GM04504 (cell line): ENCODE data around the gene DMGDH.
A peak's percentile ranks its signal among the peaks of the same experiment; 100 is the strongest.

Experiments
- DNase-seq: peaks from one replicate; pipeline ENCODE4 v3.0.0-alpha.2; 2012; ENCODE audit warnings: low read depth

DMGDH gene

GRCh38 chr5:78974011-78974410 lies 95.5 kb downstream of the DMGDH start:
- DNase-seq = no peak

DNA sequence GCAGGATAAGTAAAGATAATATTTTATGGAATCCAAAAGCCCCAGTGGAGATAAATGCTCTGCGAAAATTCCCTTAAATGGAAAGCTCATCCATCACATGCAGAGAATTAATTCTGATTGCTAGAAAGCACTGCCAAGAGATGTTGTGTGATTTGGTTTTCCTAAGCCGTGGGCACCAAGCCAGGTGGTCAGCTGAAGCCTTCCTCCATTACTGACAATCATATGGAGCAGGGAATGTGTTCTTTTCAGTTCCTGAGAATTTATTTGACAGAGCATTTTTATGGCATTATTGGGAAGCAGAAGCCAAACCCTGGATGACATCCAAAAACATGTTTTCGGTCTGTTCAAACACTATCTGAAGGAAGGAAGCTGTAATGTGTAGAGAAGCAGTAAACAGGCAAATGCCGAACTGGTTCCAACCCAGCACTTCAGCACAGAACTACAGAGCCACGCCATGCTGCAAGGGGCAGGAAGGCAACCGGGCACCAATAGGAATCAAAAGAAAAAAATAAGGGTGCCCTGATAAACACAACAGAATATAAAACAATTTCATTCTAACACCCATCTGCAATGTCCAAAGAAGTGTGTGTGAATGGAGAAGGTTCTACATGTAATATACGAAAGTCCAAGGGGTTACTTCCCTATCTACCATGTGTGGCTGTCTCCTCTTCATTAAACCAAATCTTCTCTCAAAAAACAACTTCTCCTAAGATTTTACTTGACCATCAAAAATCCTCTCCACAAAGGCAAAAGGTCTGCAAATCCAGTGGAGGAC lies 96.6 kb downstream of the DMGDH start:
- DNase-seq = peak; percentile 58

GRCh38 chr5:78971998-78972397 lies 97.5 kb downstream of the DMGDH start:
- DNase-seq = no peak

GRCh38 chr5:78968781-78969180 lies 100.7 kb downstream of the DMGDH start:
- no peak for DNase-seq

- peak; percentile 53 for DNase-seq
These were observed 104.6 kb downstream of the DMGDH start for GRCh38 chr5:78964889-78965288.

DNA sequence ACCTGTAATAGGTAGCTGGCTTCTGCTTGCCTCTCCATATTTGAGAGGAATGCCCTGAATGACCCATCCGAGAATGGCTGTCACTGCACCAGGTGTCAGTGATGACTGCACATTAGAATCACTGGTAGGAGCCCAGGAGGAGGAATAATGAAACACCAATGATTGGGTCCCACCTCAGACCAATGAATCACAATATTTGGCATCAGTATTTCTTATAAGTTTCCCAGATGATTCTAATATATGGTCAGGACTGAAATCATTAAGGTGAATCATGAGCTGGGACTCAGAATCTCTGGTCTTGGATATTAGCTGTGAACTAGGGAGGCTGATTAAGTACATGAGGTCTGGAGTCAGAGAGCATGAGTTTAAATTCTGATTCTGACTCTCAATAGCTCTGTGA lies 107.7 kb downstream of the DMGDH start:
- DNase-seq = no peak

- no peak for DNase-seq
These were observed 109.7 kb downstream of the DMGDH start for GRCh38 chr5:78959767-78960166.

DNA sequence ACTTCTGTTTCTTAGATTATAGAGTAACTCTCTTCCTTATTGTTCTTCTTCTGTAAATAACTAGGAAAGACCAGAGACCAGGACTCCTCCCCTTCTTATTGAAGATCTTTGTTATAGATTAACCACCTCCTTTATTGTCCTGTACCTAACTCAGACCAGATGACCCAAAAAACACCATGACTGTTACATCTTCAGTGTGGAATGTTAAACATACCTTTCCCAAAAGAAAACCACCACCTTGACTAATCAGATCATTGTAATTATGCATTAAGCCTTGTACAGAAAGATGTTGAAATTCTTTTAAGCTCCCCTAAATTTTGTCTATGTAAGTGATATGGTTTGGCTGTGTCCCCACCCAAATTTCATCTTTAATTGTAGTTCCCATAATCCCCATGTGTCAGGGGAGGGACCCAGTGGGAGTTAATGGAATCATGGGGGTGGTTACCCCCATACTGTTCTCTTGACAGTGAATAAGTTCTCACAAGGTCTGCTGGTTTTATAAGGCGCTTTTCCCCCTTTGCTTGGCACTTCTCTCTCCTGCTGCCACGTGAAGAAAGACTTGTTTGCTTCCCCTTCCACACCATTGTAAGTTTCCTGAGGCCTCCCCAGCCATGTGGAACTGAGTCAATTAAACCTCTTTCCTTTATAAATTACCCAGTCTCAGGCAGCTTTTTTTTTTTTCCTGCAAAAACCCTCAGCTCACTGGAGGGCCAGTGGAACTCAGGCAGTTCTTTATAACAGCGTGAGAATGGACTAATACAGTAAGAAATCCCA lies 110.6 kb downstream of the DMGDH start:
- DNase-seq = no peak

DNA sequence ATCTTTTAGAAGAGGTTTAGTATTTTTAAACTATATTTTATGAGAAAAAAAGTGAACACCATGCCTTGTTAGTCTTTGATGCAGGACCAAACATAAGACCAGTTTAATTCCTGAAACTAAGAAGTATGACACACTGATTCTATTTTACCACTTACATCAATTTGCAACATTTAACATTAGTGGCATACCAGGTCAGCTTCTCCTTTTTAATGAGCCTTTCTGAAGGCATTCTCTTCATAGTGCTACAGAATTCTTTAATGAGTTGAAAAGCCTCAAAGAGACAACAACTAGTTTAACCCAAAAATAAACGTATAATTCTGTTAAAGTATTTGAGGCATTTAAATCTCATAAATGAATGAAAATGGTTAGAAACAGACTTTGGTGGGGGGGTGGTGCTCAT lies 112.6 kb downstream of the DMGDH start:
- no peak for DNase-seq

GRCh38 chr5:78953092-78953800 lies 116.2 kb downstream of the DMGDH start:
- no peak for DNase-seq
